B cell (primary cell): Measurements from ENCODE around the gene DNAJA3. TPM values are rescaled to one million over a fixed set of nuclear protein-coding genes. Genes with fewer than 3 reads are reported as not detected.

Experiments used
- ATAC-seq: fragments of 200-7000 bp; cut with Tn5 transposase; one replicate; pipeline ENCODE4 v1.10.0; 2021; ENCODE audit warnings: low read depth, mild to moderate bottlenecking, moderate number of reproducible peaks, moderate library complexity
- CTCF ChIA-PET: fragments of 350-600 bp; sonication (Branson Sonifier 250); formaldehyde crosslinking; loops from one replicate; lab custom pipeline; 2021; ENCODE audit warnings: antibody characterized with exemption, inconsistent platforms; lab: Charles Lee
- POLR2A ChIA-PET: fragments of 350-600 bp; sonication (Branson Sonifier 250); formaldehyde crosslinking; loops from one replicate; lab custom pipeline; 2021; ENCODE audit warnings: antibody characterized with exemption; lab: Charles Lee
- DNase-seq: peaks from one replicate; pipeline ENCODE4 v3.0.0; 2013
- H2AFZ ChIP-seq: 2 replicates; pipeline ENCODE4 v1.6.1; 2012; ENCODE audit warnings: mild to moderate bottlenecking, low read depth, low read length; ENCODE audit not compliant: insufficient read depth, poor library complexity, severe bottlenecking
- H3K27ac ChIP-seq, 2 donors: 1 replicate in 1 of 2; 2 replicates in 1 of 2; pipeline ENCODE4 v1.5.1; 2012 to 2013; ENCODE audit warnings: low read length in 2 of 2, mild to moderate bottlenecking in 2 of 2, moderate library complexity in 1 of 2
- H3K27me3 ChIP-seq, 4 experiments: fragments of 200-600 bp in 1 of 4; sonication (generic) in 1 of 4; replicated peaks in 1 of 4; 1 replicate in 2 of 4; 2 replicates in 2 of 4; pipeline versions ENCODE4 v1.6.1 to v1.7.0; 2013 to 2016; ENCODE audit warnings: low read length in 3 of 4, mild to moderate bottlenecking in 2 of 4, mixed read lengths in 1 of 4, moderate library complexity in 1 of 4; ENCODE audit not compliant: insufficient read depth in 4 of 4, control insufficient read depth in 3 of 4; ENCODE audit errors: control extremely low read depth in 1 of 4
- H3K36me3 ChIP-seq, 2 experiments: replicated peaks in 1 of 2; 1 replicate in 1 of 2; 2 replicates in 1 of 2; pipeline versions ENCODE4 v1.6.1 to v1.7.1; 2013; ENCODE audit warnings: low read length in 1 of 2; ENCODE audit not compliant: insufficient read depth in 2 of 2, control insufficient read depth in 1 of 2; ENCODE audit errors: control extremely low read depth in 1 of 2, extremely low read depth in 1 of 2
- H3K4me1 ChIP-seq, 2 donors: fragments of 200-600 bp in 1 of 2; sonication (generic) in 1 of 2; 1 replicate in 1 of 2; 2 replicates in 1 of 2; pipeline versions ENCODE4 v1.5.1 to v1.6.1; 2013 to 2017; ENCODE audit warnings: low read length in 2 of 2; ENCODE audit not compliant: control insufficient read depth in 2 of 2, insufficient read depth in 2 of 2
- H3K4me2 ChIP-seq: replicated peaks from 2 replicates; pipeline ENCODE3; 2012; ENCODE audit warnings: mild to moderate bottlenecking, low read depth, low read length; ENCODE audit not compliant: poor library complexity, severe bottlenecking
- H3K4me3 ChIP-seq, 5 experiments: fragments of 200-600 bp in 1 of 5; sonication (generic) in 1 of 5; 1 replicate in 3 of 5; 2 replicates in 2 of 5; pipeline versions ENCODE4 v1.5.1 to v1.7.0; 2011 to 2016; ENCODE audit warnings: low read length in 4 of 5, mild to moderate bottlenecking in 4 of 5, low read depth in 2 of 5, control low read depth in 1 of 5, moderate library complexity in 1 of 5; ENCODE audit not compliant: insufficient read depth in 1 of 5; ENCODE audit errors: control extremely low read depth in 1 of 5, extremely low read depth in 1 of 5
- H3K79me2 ChIP-seq: fragments of 200-600 bp; sonication (generic); one replicate; pipeline ENCODE4 v1.6.0; 2016; ENCODE audit warnings: low read length; ENCODE audit not compliant: control insufficient read depth, insufficient read depth
- H3K9ac ChIP-seq: fragments of 200-600 bp; sonication (generic); 2 replicates; pipeline ENCODE4 v1.6.1; 2017; ENCODE audit warnings: mild to moderate bottlenecking, low read length, moderate library complexity
- H3K9me3 ChIP-seq, 3 donors: one replicate each; pipeline versions ENCODE4 v1.6.1 to v1.7.1; 2013; ENCODE audit warnings: low read length in 2 of 3; ENCODE audit not compliant: control insufficient read depth in 2 of 3, insufficient read depth in 1 of 3; ENCODE audit errors: control extremely low read depth in 1 of 3
- H4K20me1 ChIP-seq: 2 replicates; pipeline ENCODE4 v1.6.0; 2012; ENCODE audit warnings: mild to moderate bottlenecking, low read length; ENCODE audit not compliant: insufficient read depth, control insufficient read depth, poor library complexity, severe bottlenecking
- H3K27ac Mint-ChIP-seq: one replicate; pipeline ENCODE4 v1.8.0; 2021; ENCODE audit warnings: mixed read lengths
- H3K27me3 Mint-ChIP-seq: one replicate; pipeline ENCODE4 v1.8.0; 2021; ENCODE audit warnings: mixed read lengths
- H3K4me1 Mint-ChIP-seq: one replicate; pipeline ENCODE4 v1.8.0; 2021; ENCODE audit warnings: mixed read lengths
- H3K4me3 Mint-ChIP-seq: one replicate; pipeline ENCODE4 v1.8.0; 2021; ENCODE audit warnings: mixed read lengths
- H3K9me3 Mint-ChIP-seq: one replicate; pipeline ENCODE4 v1.8.0; 2022; ENCODE audit warnings: mixed read lengths; ENCODE audit not compliant: insufficient read depth
- CTCF ChIP-seq: fragments of 200-600 bp; IDR thresholded peaks from one replicate; pipeline ENCODE4 v1.8.0; 2022; ENCODE audit warnings: antibody characterized with exemption, mild to moderate bottlenecking
- EZH2 ChIP-seq: IDR thresholded peaks from 2 replicates; pipeline ENCODE4 v1.6.1; 2012; ENCODE audit warnings: borderline replicate concordance, low read depth, mild to moderate bottlenecking, moderate library complexity, low read length; ENCODE audit not compliant: insufficient read depth, poor library complexity, severe bottlenecking
- WGBS: methylation state at CpG from one replicate; pipeline ENCODE4 v1.1.5; 2013; ENCODE audit warnings: missing lambda C conversion rate; ENCODE audit not compliant: insufficient coverage; 5-methylcytosine and 5-hydroxymethylcytosine counted together
- intact Hi-C: fragments of 100-400 bp; cut with micrococcal nuclease; formaldehyde crosslinking; loops from one replicate; pipeline ENCODE4 v1.10.0; 2022
- polyA plus RNA-seq: library from polyadenylated mRNA; depleted of rRNA; stranded (reverse); fragments of >200 nt; gene quantifications from 2 replicates; pipeline ENCODE4 v1.2.3, GENCODE V29; 2012
- small RNA-seq: library from RNA; depleted of rRNA; stranded (forward); fragments of <200 nt; gene quantifications from one replicate; pipeline ENCODE3, GENCODE V24; 2012; ENCODE audit warnings: low replicate concordance, low read depth; ENCODE audit not compliant: insufficient read length
- total RNA-seq, 2 donors: library from RNA; stranded (reverse); fragments of 120-200 nt in 1 of 2; gene quantifications; 1 replicate in 1 of 2; 2 replicates in 1 of 2; pipeline versions ENCODE4 v1.2.3 to v1.2.4, GENCODE V29; 2013 to 2022

Gene DNAJA3
- total and polyA plus RNA-seq, 2 donors (not counting 1 experiment from before 2014, with no cell fraction given) = 59.3 to 67.7 TPM

DNA sequence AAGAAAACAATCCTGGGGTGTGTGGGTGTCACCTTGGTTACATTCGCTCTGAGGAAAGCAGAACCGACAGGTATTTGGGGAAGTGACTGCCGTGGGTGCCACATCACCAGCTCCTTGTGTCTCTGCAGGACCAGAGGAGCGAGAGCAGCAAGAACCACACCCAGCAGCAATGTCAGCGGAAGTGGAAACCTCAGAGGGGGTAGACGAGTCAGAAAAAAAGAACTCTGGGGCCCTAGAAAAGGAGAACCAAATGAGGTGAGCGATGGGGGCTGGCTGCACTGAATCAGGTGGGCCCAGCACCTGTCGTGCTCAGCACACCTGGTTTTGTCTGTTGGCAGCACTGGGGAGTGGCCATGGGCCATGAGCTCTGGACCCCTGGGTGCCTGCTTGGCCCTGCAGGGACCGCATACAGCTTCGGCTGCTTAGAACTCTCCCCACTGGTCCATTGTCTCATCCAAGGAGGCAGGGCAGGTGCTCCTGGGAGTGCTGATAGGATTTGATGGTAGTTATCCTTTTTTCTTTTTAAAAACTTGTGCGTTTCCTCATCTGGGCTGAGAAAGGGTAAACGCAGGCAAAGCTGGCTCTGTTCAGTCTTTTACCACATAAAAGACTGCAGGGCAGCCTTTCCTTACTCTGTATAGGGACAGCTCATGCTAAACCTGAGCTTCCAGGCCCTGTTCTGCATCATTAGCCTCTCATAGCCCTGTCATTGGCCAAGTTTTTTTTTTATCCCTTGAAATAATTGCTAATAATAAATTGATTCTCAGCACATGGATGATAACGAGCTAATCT, 79.9 kb downstream of the DNAJA3 start:
- Histone ChIP-seq H3K9me3 (no peaks in the 10 kb centered on the region), H3K9ac (peak overlapping the region; percentile 62), H3K4me1 (peaks cover 37 to 41% of the 10 kb centered on the region in 2 donors), H3K27ac (peak overlapping the region; percentile 96), H3K4me3 (peak overlapping the region in 1 of 5 experiments; percentile 53), H3K27me3 (no peaks in the 10 kb centered on the region), H3K4me2 (peak overlapping the region; percentile 66), H3K79me2 (peaks cover 67% of the 10 kb centered on the region), H2AFZ (no peak overlapping the region), H3K36me3 (peaks cover 1 to 34% of the 10 kb centered on the region in 2 experiments), H4K20me1 (no peaks in the 10 kb centered on the region)
- CTCF ChIA-PET = interaction anchor here (0.8 to 7.3 kb wide), 27 partner anchors 9 to 232 kb away, joined by 3 to 178 read pairs (median 5); partner anchors contain the start of genes C16orf96, CDIP1, HMOX2 and MGRN1
- peak overlapping the region; percentile 60 for H3K4me3 Mint-ChIP-seq
- TF ChIP-seq EZH2 (no peak), CTCF (no peak)
- 7% methylated on average over 9 of the region's 13 CpGs for WGBS
- ATAC-seq (peak; percentile 93), DNase-seq (peak; percentile 96)
- H3K4me1 Mint-ChIP-seq = peaks cover 39% of the 10 kb centered on the region
- H3K27ac Mint-ChIP-seq = peak overlapping the region; percentile 98
- no peaks in the 10 kb centered on the region for H3K27me3 Mint-ChIP-seq
- POLR2A ChIA-PET = interaction anchor here (0.5 to 2.9 kb wide), 8 partner anchors 9 to 230 kb away, joined by 3 to 19 read pairs (median 6); partner anchors contain the start of genes HMOX2 and NMRAL1
- H3K9me3 Mint-ChIP-seq = no peaks in the 10 kb centered on the region
- intact Hi-C loops = loop anchor here (1.0 kb wide), 11 partner anchors 10 to 263 kb away; partner anchors contain the start of genes ANKS3, CDIP1, CORO7 and DNAAF8

Small RNA genes lying within 50 kb of the gene (small RNA-seq; reads per million reads assigned to genes)
- not detected for gene AC012676.2

Other genes starting within 250 kb of the DNAJA3 start
- gene SRL, start 183.8 kb upstream of the DNAJA3 start, total RNA-seq = not detected in 2 replicates
- not detected in 2 replicates for gene SRL, start 183.8 kb upstream of the DNAJA3 start, polyA plus RNA-seq
- 20.7 and 25.1 TPM in 2 replicates for gene TFAP4, start 152.8 kb upstream of the DNAJA3 start, total RNA-seq
- gene TFAP4, start 152.8 kb upstream of the DNAJA3 start, polyA plus RNA-seq = 12.9 and 13.2 TPM in 2 replicates
- gene GLIS2, start 109.8 kb upstream of the DNAJA3 start, total RNA-seq = not detected in 2 replicates
- gene GLIS2, start 109.8 kb upstream of the DNAJA3 start, polyA plus RNA-seq = not detected in 2 replicates
- gene PAM16, start 74.5 kb upstream of the DNAJA3 start, total RNA-seq = 56.6 and 57.3 TPM in 2 replicates
- gene PAM16, start 74.5 kb upstream of the DNAJA3 start, polyA plus RNA-seq = 64.1 and 80.4 TPM in 2 replicates
- gene VASN, start 54.0 kb upstream of the DNAJA3 start, total RNA-seq = 0.66 and 0.76 TPM in 2 replicates
- gene VASN, start 54.0 kb upstream of the DNAJA3 start, polyA plus RNA-seq = 0.57 and 1.1 TPM in 2 replicates
- 114 and 117 TPM in 2 replicates for gene CORO7, start 9.3 kb upstream of the DNAJA3 start, total RNA-seq
- 230 and 242 TPM in 2 replicates for gene CORO7, start 9.3 kb upstream of the DNAJA3 start, polyA plus RNA-seq
- 46.7 and 48.6 TPM in 2 replicates for gene NMRAL1, start 48.8 kb downstream of the DNAJA3 start, total RNA-seq
- 42.6 and 68.8 TPM in 2 replicates for gene NMRAL1, start 48.8 kb downstream of the DNAJA3 start, polyA plus RNA-seq
- 36.5 TPM in 2 replicates for gene HMOX2, start 50.5 kb downstream of the DNAJA3 start, total RNA-seq
- gene HMOX2, start 50.5 kb downstream of the DNAJA3 start, polyA plus RNA-seq = 21.8 and 39.0 TPM in 2 replicates
- 18.0 and 20.3 TPM in 2 replicates for gene CDIP1, start 112.9 kb downstream of the DNAJA3 start, total RNA-seq
- 12.8 and 12.9 TPM in 2 replicates for gene CDIP1, start 112.9 kb downstream of the DNAJA3 start, polyA plus RNA-seq
- gene C16orf96, start 130.5 kb downstream of the DNAJA3 start, total RNA-seq = 0.66 and 0.79 TPM in 2 replicates
- 0.31 and 0.40 TPM in 2 replicates for gene C16orf96, start 130.5 kb downstream of the DNAJA3 start, polyA plus RNA-seq
- 31.7 and 36.6 TPM in 2 replicates for gene UBALD1, start 189.0 kb downstream of the DNAJA3 start, total RNA-seq
- 25.6 and 35.4 TPM in 2 replicates for gene UBALD1, start 189.0 kb downstream of the DNAJA3 start, polyA plus RNA-seq
- 89.2 and 89.8 TPM in 2 replicates for gene MGRN1, start 199.0 kb downstream of the DNAJA3 start, total RNA-seq
- 16.5 and 22.7 TPM in 2 replicates for gene MGRN1, start 199.0 kb downstream of the DNAJA3 start, polyA plus RNA-seq